Osteoblast (primary cell): ENCODE measurements around the gene SEMG1. TPM values are rescaled to one million over a fixed set of nuclear protein-coding genes. Genes with fewer than 3 reads are reported as not detected.
A peak's percentile ranks its signal among the peaks of the same experiment; 100 is the strongest.

Experiments
- DNase-seq: peaks from one replicate; pipeline ENCODE4 v3.0.0; 2011; ENCODE audit warnings: low spot score, mixed read lengths; ENCODE audit not compliant: insufficient read length; ENCODE audit errors: missing footprints
- H2AFZ ChIP-seq: 2 replicates; pipeline ENCODE4 v1.6.0; 2011; ENCODE audit warnings: mild to moderate bottlenecking, low read length
- H3K27ac ChIP-seq: 2 replicates; pipeline ENCODE4 v1.5.1; 2011; ENCODE audit warnings: mild to moderate bottlenecking, low read depth, low read length, moderate library complexity
- H3K27me3 ChIP-seq: 2 replicates; pipeline ENCODE4 v1.6.0; 2012; ENCODE audit warnings: mild to moderate bottlenecking, control low read depth, inconsistent platforms, low read length, moderate library complexity; ENCODE audit not compliant: insufficient read depth
- H3K36me3 ChIP-seq: 2 replicates; pipeline ENCODE4 v1.5.1; 2011; ENCODE audit warnings: mild to moderate bottlenecking, low read length, control low read depth, moderate library complexity; ENCODE audit not compliant: insufficient read depth
- H3K4me1 ChIP-seq: 2 replicates; pipeline ENCODE4 v1.5.1; 2011; ENCODE audit warnings: mild to moderate bottlenecking, low read length, control low read depth, moderate library complexity; ENCODE audit not compliant: insufficient read depth
- H3K4me2 ChIP-seq: 2 replicates; pipeline ENCODE4 v1.6.0; 2011; ENCODE audit warnings: mild to moderate bottlenecking, low read length; ENCODE audit not compliant: insufficient read depth
- H3K4me3 ChIP-seq: fragments of 200-600 bp; sonication (generic); 3 replicates; pipeline ENCODE4 v1.5.1; 2012; ENCODE audit warnings: mild to moderate bottlenecking, low read length, inconsistent platforms; ENCODE audit not compliant: insufficient read depth
- H3K79me2 ChIP-seq: 2 replicates; pipeline ENCODE4 v1.6.0; 2012; ENCODE audit warnings: mild to moderate bottlenecking, low read length, control low read depth, inconsistent platforms; ENCODE audit not compliant: insufficient read depth
- H3K9me3 ChIP-seq: 2 replicates; pipeline ENCODE4 v1.5.1; 2011; ENCODE audit warnings: low read depth, low read length, control low read depth
- H4K20me1 ChIP-seq: 2 replicates; pipeline ENCODE4 v1.6.0; 2012; ENCODE audit warnings: mild to moderate bottlenecking, low read length, control low read depth; ENCODE audit not compliant: insufficient read depth
- total RNA-seq: library from RNA; depleted of rRNA; stranded (reverse); fragments of >200 nt; gene quantifications from 2 replicates; pipeline ENCODE4 v1.2.3, GENCODE V29; 2012
- TF ChIP-seq, protein P1 (sequence below): IDR thresholded peaks from 2 replicates; pipeline ENCODE4 v1.5.1; 2011; ENCODE audit warnings: mild to moderate bottlenecking, low read depth, low read length, moderate library complexity; ENCODE audit errors: extremely low read depth

SEMG1 gene
- total RNA-seq, 1 donor = not detected

DNA sequence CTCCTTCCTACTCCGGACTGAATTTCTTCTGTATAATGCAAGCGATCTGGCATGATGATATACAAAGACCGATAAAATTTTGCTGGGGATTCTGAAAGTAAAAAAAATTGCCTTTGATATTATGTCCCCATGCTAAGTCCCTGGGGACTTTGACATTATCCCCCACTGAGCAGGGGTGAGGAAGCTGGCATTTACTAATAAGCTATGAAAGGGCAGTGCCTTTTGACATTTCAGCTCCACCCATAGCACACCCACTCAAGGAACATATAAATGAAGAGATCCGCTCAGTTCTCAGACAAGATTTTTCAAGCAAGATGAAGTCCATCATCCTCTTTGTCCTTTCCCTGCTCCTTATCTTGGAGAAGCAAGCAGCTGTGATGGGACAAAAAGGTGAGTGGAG is 14.2 kb downstream of the SEMG1 start, which contains the start of gene SEMG2:
TSS of gene SEMG2 (plus strand) at position 298 of the 400 bp plus-strand sequence. CDS start at position 315, 17 bp downstream.
- no peak within 1 kb of the TSS for H3K4me3 ChIP-seq
- no peaks in the 10 kb centered on the region for H4K20me1 ChIP-seq
- H3K4me2 ChIP-seq = no peak within 1 kb of the TSS
- no peaks in the 10 kb centered on the region for H3K79me2 ChIP-seq
- no peak within 1 kb of the TSS for H3K27ac ChIP-seq
- H3K36me3 ChIP-seq = no peaks in the 10 kb centered on the region
- no peak for DNase-seq
- peaks cover 12% of the 10 kb centered on the region for H3K27me3 ChIP-seq
- H3K4me1 ChIP-seq = no peaks in the 10 kb centered on the region
- no peaks in the 10 kb centered on the region for H3K9me3 ChIP-seq
- TF ChIP-seq, protein P1, sequence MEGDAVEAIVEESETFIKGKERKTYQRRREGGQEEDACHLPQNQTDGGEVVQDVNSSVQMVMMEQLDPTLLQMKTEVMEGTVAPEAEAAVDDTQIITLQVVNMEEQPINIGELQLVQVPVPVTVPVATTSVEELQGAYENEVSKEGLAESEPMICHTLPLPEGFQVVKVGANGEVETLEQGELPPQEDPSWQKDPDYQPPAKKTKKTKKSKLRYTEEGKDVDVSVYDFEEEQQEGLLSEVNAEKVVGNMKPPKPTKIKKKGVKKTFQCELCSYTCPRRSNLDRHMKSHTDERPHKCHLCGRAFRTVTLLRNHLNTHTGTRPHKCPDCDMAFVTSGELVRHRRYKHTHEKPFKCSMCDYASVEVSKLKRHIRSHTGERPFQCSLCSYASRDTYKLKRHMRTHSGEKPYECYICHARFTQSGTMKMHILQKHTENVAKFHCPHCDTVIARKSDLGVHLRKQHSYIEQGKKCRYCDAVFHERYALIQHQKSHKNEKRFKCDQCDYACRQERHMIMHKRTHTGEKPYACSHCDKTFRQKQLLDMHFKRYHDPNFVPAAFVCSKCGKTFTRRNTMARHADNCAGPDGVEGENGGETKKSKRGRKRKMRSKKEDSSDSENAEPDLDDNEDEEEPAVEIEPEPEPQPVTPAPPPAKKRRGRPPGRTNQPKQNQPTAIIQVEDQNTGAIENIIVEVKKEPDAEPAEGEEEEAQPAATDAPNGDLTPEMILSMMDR = no peak
- no peak within 1 kb of the TSS for H2AFZ ChIP-seq

DNA sequence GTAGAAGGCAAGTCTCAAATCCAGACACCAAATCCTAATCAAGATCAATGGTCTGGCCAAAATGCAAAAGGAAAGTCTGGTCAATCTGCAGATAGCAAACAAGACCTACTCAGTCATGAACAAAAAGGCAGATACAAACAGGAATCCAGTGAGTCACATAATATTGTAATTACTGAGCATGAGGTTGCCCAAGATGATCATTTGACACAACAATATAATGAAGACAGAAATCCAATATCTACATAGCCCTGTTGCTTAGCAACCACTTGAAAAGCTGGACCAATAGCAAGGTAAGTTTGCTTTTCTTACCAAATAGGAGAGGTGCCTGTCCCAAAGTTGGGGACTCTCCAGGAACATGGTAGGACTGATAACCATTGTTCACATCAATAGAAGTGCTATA is 16.3 kb downstream of the SEMG1 start:
- Histone ChIP-seq H3K4me1 (no peaks in the 10 kb centered on the region), H3K4me3 (no peak overlapping the region), H3K27ac (no peak overlapping the region), H3K79me2 (no peaks in the 10 kb centered on the region), H3K36me3 (no peaks in the 10 kb centered on the region), H4K20me1 (no peaks in the 10 kb centered on the region), H3K4me2 (no peak overlapping the region), H3K9me3 (no peaks in the 10 kb centered on the region), H2AFZ (no peak overlapping the region), H3K27me3 (peaks cover 8% of the 10 kb centered on the region)
- DNase-seq = no peak
- TF ChIP-seq, protein P1 = no peak

- no peak overlapping the region for H3K4me3 ChIP-seq
- H3K4me1 ChIP-seq = no peaks in the 10 kb centered on the region
- no peaks in the 10 kb centered on the region for H3K9me3 ChIP-seq
- H3K4me2 ChIP-seq = no peak overlapping the region
- no peak overlapping the region for H2AFZ ChIP-seq
- H3K27me3 ChIP-seq = peaks cover 9% of the 10 kb centered on the region
- DNase-seq = no peak
- no peaks in the 10 kb centered on the region for H3K36me3 ChIP-seq
- no peak overlapping the region for H3K27ac ChIP-seq
- TF ChIP-seq, protein P1 = no peak
- H4K20me1 ChIP-seq = no peaks in the 10 kb centered on the region
- no peaks in the 10 kb centered on the region for H3K79me2 ChIP-seq
These were observed 19.5 kb downstream of the SEMG1 start for GRCh38 chr20:45226287-45226686.

DNA sequence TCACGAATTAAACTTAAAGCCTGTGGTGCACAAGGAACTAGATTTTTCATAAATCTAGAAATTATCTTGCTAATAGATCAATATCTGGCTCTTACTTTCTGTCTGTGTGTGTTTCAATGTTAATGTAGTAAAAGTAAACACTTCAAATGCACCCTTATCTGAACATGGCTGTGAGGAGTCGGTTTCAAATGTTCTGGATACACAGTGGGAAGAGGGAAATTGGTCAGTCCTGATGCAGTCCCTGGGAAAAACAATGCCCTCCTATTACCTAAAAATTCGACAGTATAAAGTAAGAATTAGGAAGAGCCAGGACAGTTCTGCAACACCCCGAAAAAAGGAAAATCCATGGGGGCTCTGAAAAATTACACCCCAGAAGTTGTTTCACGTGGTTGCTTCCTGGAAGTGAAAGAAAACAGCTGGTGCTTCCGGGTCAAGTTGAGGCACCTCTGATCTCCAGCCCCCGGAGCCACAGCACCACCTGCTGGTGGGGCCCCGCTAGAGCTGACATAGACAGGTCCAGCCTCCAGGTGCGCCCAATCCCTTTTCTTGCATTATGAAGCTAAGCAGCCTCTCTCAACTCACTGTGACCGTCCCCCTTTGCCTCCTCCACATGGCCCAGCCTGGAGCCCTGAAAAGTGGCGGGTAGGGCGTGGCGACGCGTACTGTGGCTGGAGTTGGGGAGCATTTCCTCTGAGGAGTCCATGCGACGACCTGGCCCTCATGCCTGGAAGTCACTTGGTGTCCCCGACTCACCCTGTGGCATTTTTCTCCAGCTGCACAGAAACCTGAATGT is 22.6 kb downstream of the SEMG1 start:
- no peaks in the 10 kb centered on the region for H3K9me3 ChIP-seq
- TF ChIP-seq, protein P1 = peak; percentile 50
- H3K36me3 ChIP-seq = no peaks in the 10 kb centered on the region
- no peak overlapping the region for H2AFZ ChIP-seq
- no peaks in the 10 kb centered on the region for H3K79me2 ChIP-seq
- no peak overlapping the region for H3K4me3 ChIP-seq
- no peak overlapping the region for H3K4me2 ChIP-seq
- no peak overlapping the region for H3K27ac ChIP-seq
- no peak for DNase-seq
- no peaks in the 10 kb centered on the region for H4K20me1 ChIP-seq
- no peaks in the 10 kb centered on the region for H3K4me1 ChIP-seq
- H3K27me3 ChIP-seq = peaks cover 15% of the 10 kb centered on the region
